IMR-90 (cell line): ENCODE results near the gene HOXD9. TPM values are rescaled to one million over a fixed set of nuclear protein-coding genes. Genes with fewer than 3 reads are reported as not detected.

Experiments used
- ATAC-seq: fragments of 200-7000 bp; cut with Tn5 transposase; 2 replicates; pipeline ENCODE4 v1.9.1; 2020; ENCODE audit warnings: low read depth, mild to moderate bottlenecking, moderate library complexity
- BruUV-seq: library from RNA; stranded (reverse); fragments of 400-500 nt; replicated peaks from 2 replicates; lab custom pipeline; 2021; lab: Mats Ljungman, UMichigan
- CTCF ChIA-PET: fragments of 300-600 bp; formaldehyde crosslinking; extraction: SDS; loops from one replicate; lab custom pipeline; 2021; ENCODE audit warnings: antibody characterized with exemption; lab: Yijun Ruan, JAX
- POLR2A ChIA-PET: fragments of 300-600 bp; sonication (Branson Sonifier 250); formaldehyde crosslinking; loops from one replicate; lab custom pipeline; 2022; ENCODE audit warnings: antibody characterized with exemption; ENCODE audit not compliant: unreplicated experiment; lab: Charles Lee
- DNase-seq: peaks from one replicate; pipeline ENCODE4 v3.0.0; 2013
- H2AFZ ChIP-seq: replicated peaks from 2 replicates; pipeline ENCODE3; 2013; ENCODE audit warnings: low read length, mild to moderate bottlenecking; ENCODE audit not compliant: poor library complexity
- H2AK5ac ChIP-seq: 2 replicates; pipeline ENCODE4 v1.6.1; 2013; ENCODE audit warnings: low read depth, low read length, inconsistent platforms
- H2AK9ac ChIP-seq: replicated peaks from 2 replicates; pipeline ENCODE3; 2013; ENCODE audit warnings: mild to moderate bottlenecking, low read depth, low read length, moderate library complexity; ENCODE audit not compliant: poor library complexity
- H2BK120ac ChIP-seq: 2 replicates; pipeline ENCODE4 v1.6.1; 2013; ENCODE audit warnings: low read depth, low read length, inconsistent platforms
- H2BK15ac ChIP-seq: 3 replicates; pipeline ENCODE4 v1.6.1; 2013; ENCODE audit warnings: low read depth, low read length, inconsistent platforms
- H2BK20ac ChIP-seq: 2 replicates; pipeline ENCODE4 v1.6.1; 2013; ENCODE audit warnings: low read depth, mild to moderate bottlenecking, inconsistent platforms, low read length, moderate library complexity
- H2BK5ac ChIP-seq: 2 replicates; pipeline ENCODE4 v1.6.1; 2013; ENCODE audit warnings: mild to moderate bottlenecking, low read depth, low read length, inconsistent platforms; ENCODE audit not compliant: poor library complexity, severe bottlenecking
- H3K14ac ChIP-seq: replicated peaks from 2 replicates; pipeline ENCODE4 v1.6.1; 2013; ENCODE audit warnings: low read depth, low read length, inconsistent platforms
- H3K18ac ChIP-seq: 2 replicates; pipeline ENCODE4 v1.6.1; 2013; ENCODE audit warnings: low read depth, low read length, control low read depth
- H3K23ac ChIP-seq: 2 replicates; pipeline ENCODE4 v1.6.1; 2013; ENCODE audit warnings: low read depth, low read length, inconsistent platforms
- H3K27ac ChIP-seq: 2 replicates; pipeline ENCODE4 v1.5.1; 2013; ENCODE audit warnings: mild to moderate bottlenecking, control low read depth, low read length; ENCODE audit not compliant: insufficient read depth
- H3K27me3 ChIP-seq: 2 replicates; pipeline ENCODE4 v1.6.1; 2013; ENCODE audit warnings: low read length; ENCODE audit not compliant: control insufficient read depth, insufficient read depth
- H3K36me3 ChIP-seq: 2 replicates; pipeline ENCODE4 v1.6.1; 2013; ENCODE audit warnings: low read length, mixed read lengths; ENCODE audit not compliant: control insufficient read depth, insufficient read depth
- H3K4ac ChIP-seq: 2 replicates; pipeline ENCODE4 v1.6.1; 2013; ENCODE audit warnings: low read depth, low read length, inconsistent platforms
- H3K4me1 ChIP-seq: 2 replicates; pipeline ENCODE4 v1.6.1; 2013; ENCODE audit warnings: low read length, mixed read lengths; ENCODE audit not compliant: control insufficient read depth, insufficient read depth
- H3K4me2 ChIP-seq: 2 replicates; pipeline ENCODE4 v1.6.1; 2013; ENCODE audit warnings: low read depth, mild to moderate bottlenecking, control low read depth, low read length, moderate library complexity
- H3K4me3 ChIP-seq: 2 replicates; pipeline ENCODE4 v1.5.1; 2013; ENCODE audit warnings: low read depth, mild to moderate bottlenecking, control low read depth, low read length, moderate library complexity; ENCODE audit not compliant: insufficient read depth
- H3K56ac ChIP-seq: 2 replicates; pipeline ENCODE4 v1.6.1; 2013; ENCODE audit warnings: low read length, inconsistent platforms; ENCODE audit not compliant: insufficient read depth; ENCODE audit errors: extremely low read depth
- H3K79me1 ChIP-seq, 2 experiments: 2 replicates each; pipeline ENCODE4 v1.6.1; 2013; ENCODE audit warnings: low read length in 2 of 2, inconsistent platforms in 1 of 2, low read depth in 1 of 2
- H3K9ac ChIP-seq: 2 replicates; pipeline ENCODE4 v1.6.1; 2013; ENCODE audit warnings: low read depth, low read length, control low read depth
- H3K9me1 ChIP-seq: 2 replicates; pipeline ENCODE4 v1.6.1; 2013; ENCODE audit warnings: low read length, inconsistent platforms; ENCODE audit not compliant: insufficient read depth
- H3K9me3 ChIP-seq: 2 replicates; pipeline ENCODE4 v1.6.1; 2013; ENCODE audit warnings: low read length; ENCODE audit not compliant: control insufficient read depth, insufficient read depth
- H4K20me1 ChIP-seq: 2 replicates; pipeline ENCODE4 v1.6.1; 2013; ENCODE audit warnings: low read length, inconsistent platforms; ENCODE audit not compliant: insufficient read depth
- H4K5ac ChIP-seq: 2 replicates; pipeline ENCODE4 v1.6.1; 2013; ENCODE audit warnings: mild to moderate bottlenecking, low read depth, low read length, control low read depth
- H4K8ac ChIP-seq, 2 experiments: 2 replicates each; pipeline ENCODE4 v1.6.1; 2013; ENCODE audit warnings: low read depth in 2 of 2, low read length in 2 of 2, control low read depth in 1 of 2, inconsistent platforms in 1 of 2
- H4K91ac ChIP-seq: 2 replicates; pipeline ENCODE4 v1.6.1; 2013; ENCODE audit warnings: low read depth, low read length, inconsistent platforms; ENCODE audit not compliant: insufficient read depth
- CEBPB ChIP-seq: IDR thresholded peaks from 2 replicates; pipeline ENCODE4 v1.6.1; 2012; ENCODE audit warnings: low read depth, low read length, improper control_type of control experiment
- CTCF ChIP-seq: conservative IDR thresholded peaks from 2 replicates; pipeline ENCODE4 v1.5.1; 2012; ENCODE audit warnings: mild to moderate bottlenecking, low read depth, low read length, improper control_type of control experiment
- FOS ChIP-seq: fragments of 150-350 bp; IDR thresholded peaks from 2 replicates; pipeline ENCODE4 v1.6.1; 2016; ENCODE audit warnings: low read depth, low read length
- MAFK ChIP-seq: IDR thresholded peaks from 2 replicates; pipeline ENCODE4 v1.6.1; 2012; ENCODE audit warnings: low read depth, low read length, improper control_type of control experiment
- MAZ ChIP-seq: IDR thresholded peaks from 2 replicates; pipeline ENCODE4 v1.6.1; 2012; ENCODE audit warnings: low read depth, mild to moderate bottlenecking, low read length, improper control_type of control experiment, moderate library complexity, borderline replicate concordance
- MXI1 ChIP-seq: IDR thresholded peaks from 2 replicates; pipeline ENCODE4 v1.6.1; 2012; ENCODE audit warnings: low read depth, mild to moderate bottlenecking, low read length, moderate library complexity, borderline replicate concordance
- NFE2L2 ChIP-seq: fragments of 150-350 bp; IDR thresholded peaks from 2 replicates; pipeline ENCODE4 v1.6.1; 2016; ENCODE audit warnings: low read depth, mild to moderate bottlenecking, low read length
- POLR2A ChIP-seq: IDR thresholded peaks from 2 replicates; pipeline ENCODE4 v1.6.1; 2012; ENCODE audit warnings: mild to moderate bottlenecking, low read depth, low read length
- RAD21 ChIP-seq: IDR thresholded peaks from 2 replicates; pipeline ENCODE4 v1.6.1; 2012; ENCODE audit warnings: low read length, improper control_type of control experiment
- RCOR1 ChIP-seq: IDR thresholded peaks from 2 replicates; pipeline ENCODE4 v1.6.1; 2012; ENCODE audit warnings: mild to moderate bottlenecking, low read length, improper control_type of control experiment; ENCODE audit not compliant: insufficient replicate concordance
- RFX5 ChIP-seq: IDR thresholded peaks from 2 replicates; pipeline ENCODE4 v1.8.0; 2012; ENCODE audit warnings: low read depth, mild to moderate bottlenecking, low read length, moderate library complexity
- SMC3 ChIP-seq: fragments of 150-350 bp; IDR thresholded peaks from 2 replicates; pipeline ENCODE4 v1.6.1; 2016; ENCODE audit warnings: low read depth, mild to moderate bottlenecking, antibody characterized with exemption, low read length, moderate library complexity
- USF2 ChIP-seq: fragments of 150-350 bp; IDR thresholded peaks from 2 replicates; pipeline ENCODE4 v1.6.1; 2017; ENCODE audit warnings: mild to moderate bottlenecking, antibody characterized with exemption, low read length, low read depth
- WGBS, 2 experiments: methylation state at CpG; one replicate each; pipeline versions ENCODE4 v1.1.5 to v1.1.7; 2013; ENCODE audit warnings: missing lambda C conversion rate in 2 of 2; ENCODE audit not compliant: insufficient read length in 1 of 2; ENCODE audit errors: extremely low coverage in 2 of 2; 5-methylcytosine and 5-hydroxymethylcytosine counted together
- dilution Hi-C: fragments of 300-500 bp; cut with HindIII; formaldehyde crosslinking; loops from one replicate; pipeline ENCODE4 v1.14.3; 2018; ENCODE audit warnings: low sequenced_read_pairs; ENCODE audit not compliant: unreplicated experiment
- in situ Hi-C: fragments of 300-500 bp; cut with MboI; formaldehyde crosslinking; loops from 3 replicates; pipeline ENCODE4 v1.14.3; 2019; ENCODE audit warnings: low sequenced_read_pairs, inconsistent platforms, mixed read lengths
- intact Hi-C: fragments of 100-400 bp; cut with micrococcal nuclease; formaldehyde crosslinking; loops from 2 replicates; pipeline ENCODE4 v1.10.0; 2022
- polyA plus RNA-seq, 3 experiments: library from polyadenylated mRNA; depleted of rRNA; stranded (reverse); fragments of >200 nt; gene quantifications; 2 replicates each; pipeline ENCODE4 v1.2.3, GENCODE V29; 2012; ENCODE audit warnings: low replicate concordance in 1 of 3
- total RNA-seq: library from RNA; depleted of rRNA; stranded (reverse); fragments of >200 nt; gene quantifications from 2 replicates; pipeline ENCODE4 v1.2.3, GENCODE V29; 2012

Gene HOXD9
- total and polyA plus RNA-seq, 2 of the 4 experiments (the other 2 are of a cell fraction) = not detected

- H3K14ac ChIP-seq = no peak overlapping the region
- no peak overlapping the region for H3K4me2 ChIP-seq
- H4K20me1 ChIP-seq = no peaks in the 10 kb centered on the region
- dilution Hi-C loops (no loop called here), intact Hi-C loops (no loop called here), in situ Hi-C loops (no loop called here)
- H3K9me1 ChIP-seq = no peaks in the 10 kb centered on the region
- no peak overlapping the region for H2AK5ac ChIP-seq
- no peak overlapping the region for H3K9ac ChIP-seq
- H3K79me1 ChIP-seq = no peaks in the 10 kb centered on the region
- peaks cover 1% of the 10 kb centered on the region for H3K9me3 ChIP-seq
- H2BK15ac ChIP-seq = no peak overlapping the region
- no peak overlapping the region for H4K91ac ChIP-seq
- H3K36me3 ChIP-seq = no peaks in the 10 kb centered on the region
- ATAC-seq = no peak
- no peak for DNase-seq
- H2AK9ac ChIP-seq = no peak overlapping the region
- H2BK5ac ChIP-seq = no peak overlapping the region
- ChIA-PET CTCF (interaction anchor here (3.0 to 3.1 kb wide), 2 partner anchors 321 to 503 kb away, joined by 9 to 23 read pairs; no protein-coding TSS in a partner anchor), POLR2A (no interaction called here)
- H2BK20ac ChIP-seq = no peak overlapping the region
- peaks cover 93% of the 10 kb centered on the region for H3K27me3 ChIP-seq
- no peak overlapping the region for H3K27ac ChIP-seq
- no peaks in the 10 kb centered on the region for H3K4me1 ChIP-seq
- no CpG with 5 or more reads among the region's 4 CpGs for WGBS, 2 experiments
- no peak for TF ChIP-seq RCOR1
- no peak for TF ChIP-seq MAZ
- TF ChIP-seq CEBPB = no peak
- TF ChIP-seq NFE2L2 = no peak
- TF ChIP-seq SMC3 = no peak
- no peak for TF ChIP-seq POLR2A
- TF ChIP-seq CTCF = no peak
- no peak for TF ChIP-seq RFX5
- no peak for TF ChIP-seq MAFK
- TF ChIP-seq USF2 = no peak
- no peak for TF ChIP-seq RAD21
- TF ChIP-seq FOS = no peak
- no peak for TF ChIP-seq MXI1
- no peak overlapping the region for H3K56ac ChIP-seq
- no peak overlapping the region for H4K5ac ChIP-seq
- no peak overlapping the region for H4K8ac ChIP-seq
- H3K4ac ChIP-seq = no peak overlapping the region
- no peak overlapping the region for H3K18ac ChIP-seq
- no TSS peak for BruUV-seq
- H3K23ac ChIP-seq = no peak overlapping the region
- no peak overlapping the region for H2AFZ ChIP-seq
- H2BK120ac ChIP-seq = no peak overlapping the region
- H3K4me3 ChIP-seq = no peak overlapping the region
Measured at GRCh38 chr2:176134035-176134434, 11.5 kb downstream of the HOXD9 start.
